Stomach smooth muscle (tissue), 2 donors: ENCODE results near the gene SH3GL2.
"Not testable (repeated sequence)": the region's sequence is repeated elsewhere in the genome, so short reads cannot be mapped to it uniquely, and the experiment has no call there.

ENCODE experiments used
- H3K27ac ChIP-seq: one replicate; pipeline ENCODE4 v1.7.0; 2013; ENCODE audit warnings: mild to moderate bottlenecking, low read length, inconsistent platforms
- H3K27me3 ChIP-seq, 2 donors: one replicate each; pipeline ENCODE4 v1.7.0; 2013; ENCODE audit warnings: low read length in 2 of 2; ENCODE audit not compliant: insufficient read depth in 2 of 2, control insufficient read depth in 1 of 2
- H3K36me3 ChIP-seq, 2 donors: one replicate each; pipeline ENCODE4 v1.7.0; 2013; ENCODE audit warnings: low read length in 2 of 2; ENCODE audit not compliant: control insufficient read depth in 2 of 2, insufficient read depth in 2 of 2
- H3K4me1 ChIP-seq: one replicate; pipeline ENCODE4 v1.7.0; 2013; ENCODE audit warnings: low read length; ENCODE audit not compliant: control insufficient read depth, insufficient read depth
- H3K4me3 ChIP-seq, 2 donors: one replicate each; pipeline ENCODE4 v1.7.0; 2013; ENCODE audit warnings: low read length in 2 of 2
- H3K9ac ChIP-seq, 2 donors: one replicate each; pipeline ENCODE4 v1.7.0; 2013; ENCODE audit warnings: low read length in 2 of 2, mild to moderate bottlenecking in 1 of 2
- H3K9me3 ChIP-seq, 2 donors: one replicate each; pipeline ENCODE4 v1.7.0; 2013; ENCODE audit warnings: low read length in 2 of 2; ENCODE audit not compliant: control insufficient read depth in 2 of 2
- donor health status: healthy.
- donor health status: Pancreatic carcinoma.

Gene SH3GL2

DNA sequence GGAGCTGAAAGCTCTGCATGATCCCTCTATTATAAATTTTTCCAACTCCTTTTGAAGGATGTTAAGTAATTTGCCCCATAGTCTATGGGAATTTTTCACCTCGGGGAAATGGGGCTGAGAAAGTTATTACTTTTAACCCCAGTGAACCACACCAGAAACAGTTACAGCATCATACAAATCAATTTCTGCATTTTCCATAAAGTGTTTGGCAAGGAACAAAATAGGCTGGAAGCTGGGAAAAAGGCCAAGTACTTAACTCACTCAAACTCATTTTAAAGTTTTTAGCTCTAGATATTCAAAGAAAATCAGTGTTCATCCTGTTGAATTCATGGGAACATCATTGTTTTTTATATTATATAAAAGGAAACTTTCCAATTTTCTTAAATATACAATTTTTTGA lies 160.9 kb downstream of the SH3GL2 start:
- Histone ChIP-seq H3K4me1 (no peaks in the 10 kb centered on the region), H3K9me3 (no peaks in the 10 kb centered on the region), H3K4me3 (no peak overlapping the region), H3K27ac (no peak overlapping the region), H3K27me3 (no peaks in the 10 kb centered on the region), H3K36me3 (no peaks in the 10 kb centered on the region), H3K9ac (no peak overlapping the region)

DNA sequence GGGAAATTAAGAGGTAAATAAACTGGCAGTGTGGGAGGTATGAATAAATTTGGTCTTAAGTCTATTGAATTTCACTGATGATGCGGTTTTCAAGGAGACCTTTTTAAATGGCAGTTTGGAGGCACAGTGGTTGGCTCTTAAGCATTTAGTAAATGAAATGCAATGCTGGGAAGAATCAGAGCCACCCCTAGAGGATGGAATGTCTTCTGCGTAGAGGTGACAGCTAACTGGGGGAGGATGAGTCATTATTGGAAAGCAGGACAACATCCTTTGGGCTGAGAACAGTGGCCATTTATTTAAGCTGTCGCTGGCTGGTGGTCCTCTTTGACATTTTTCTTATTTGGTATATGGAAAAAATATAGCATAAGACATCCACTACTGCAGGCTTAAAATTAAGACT lies 163.2 kb downstream of the SH3GL2 start:
- Histone ChIP-seq H3K27ac (no peak overlapping the region), H3K27me3 (no peaks in the 10 kb centered on the region), H3K4me3 (no peak overlapping the region), H3K36me3 (no peaks in the 10 kb centered on the region), H3K4me1 (no peaks in the 10 kb centered on the region), H3K9me3 (no peaks in the 10 kb centered on the region), H3K9ac (no peak overlapping the region)

DNA sequence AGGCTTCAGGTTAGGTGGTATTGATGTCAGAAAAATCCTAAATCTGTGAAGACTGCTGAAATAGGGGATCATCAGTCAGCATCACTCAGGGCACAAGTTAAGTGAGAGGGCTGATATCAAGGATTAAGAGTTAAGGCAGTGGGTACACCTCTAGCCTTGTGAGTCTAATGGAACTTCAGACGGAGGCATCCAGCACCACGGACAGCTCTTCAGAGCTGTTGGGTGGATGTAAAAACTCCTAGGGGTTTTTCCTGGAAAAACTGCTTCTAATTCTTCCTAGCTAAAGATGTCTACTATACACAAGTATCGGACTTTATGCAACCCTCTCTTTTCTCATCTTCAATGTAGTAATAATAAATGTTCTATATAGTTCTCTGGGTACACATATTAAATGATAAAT lies 165.9 kb downstream of the SH3GL2 start:
- H3K27ac ChIP-seq = no peak overlapping the region
- no peak overlapping the region for H3K4me3 ChIP-seq
- H3K27me3 ChIP-seq = no peaks in the 10 kb centered on the region
- no peaks in the 10 kb centered on the region for H3K4me1 ChIP-seq
- no peak overlapping the region for H3K9ac ChIP-seq
- no peaks in the 10 kb centered on the region for H3K9me3 ChIP-seq
- H3K36me3 ChIP-seq = no peaks in the 10 kb centered on the region

DNA sequence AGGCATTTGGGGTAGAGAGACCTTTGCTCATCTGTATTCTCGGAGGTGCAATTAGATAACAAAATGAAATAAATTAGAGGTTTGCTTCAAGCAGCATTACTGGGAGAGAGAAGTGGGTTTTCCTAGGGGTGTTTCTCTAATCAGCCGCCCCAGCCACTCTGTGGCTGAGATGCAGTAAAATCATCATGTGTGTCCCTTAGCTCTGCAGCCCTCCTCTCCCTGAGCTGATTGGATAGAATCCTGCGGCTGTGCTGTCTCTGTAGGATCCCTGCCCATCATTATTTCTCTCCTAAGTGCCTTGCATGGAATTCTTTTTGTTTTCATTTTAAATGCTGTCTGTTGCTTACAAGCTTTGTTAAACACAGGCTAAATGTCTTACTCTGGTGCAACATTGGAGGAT lies 171.4 kb downstream of the SH3GL2 start:
- Histone ChIP-seq H3K9me3 (no peaks in the 10 kb centered on the region), H3K4me1 (no peaks in the 10 kb centered on the region), H3K9ac (no peak overlapping the region), H3K27me3 (no peaks in the 10 kb centered on the region), H3K27ac (no peak overlapping the region), H3K4me3 (no peak overlapping the region), H3K36me3 (no peaks in the 10 kb centered on the region)

DNA sequence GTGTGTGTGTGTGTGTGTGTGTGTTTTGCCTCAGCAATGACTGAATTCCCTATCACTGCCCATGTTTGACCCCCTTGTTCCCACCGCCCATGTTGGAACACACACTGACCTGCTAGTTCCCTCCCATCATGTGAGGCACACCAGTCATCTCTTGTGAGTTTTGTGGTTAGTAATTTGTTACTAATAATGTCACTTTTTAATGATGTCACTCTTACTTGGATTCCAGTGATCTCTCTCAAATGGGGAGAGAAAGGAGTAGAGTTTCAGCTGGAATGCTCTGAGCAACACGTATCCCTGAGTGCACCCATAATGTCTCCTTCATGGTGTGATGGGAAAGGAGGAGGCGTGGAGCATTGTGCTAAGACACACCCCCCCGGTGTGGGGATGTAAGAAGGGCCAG lies 172.6 kb downstream of the SH3GL2 start:
- Histone ChIP-seq H3K4me3 (no peak overlapping the region), H3K27ac (no peak overlapping the region), H3K9me3 (no peaks in the 10 kb centered on the region)

DNA sequence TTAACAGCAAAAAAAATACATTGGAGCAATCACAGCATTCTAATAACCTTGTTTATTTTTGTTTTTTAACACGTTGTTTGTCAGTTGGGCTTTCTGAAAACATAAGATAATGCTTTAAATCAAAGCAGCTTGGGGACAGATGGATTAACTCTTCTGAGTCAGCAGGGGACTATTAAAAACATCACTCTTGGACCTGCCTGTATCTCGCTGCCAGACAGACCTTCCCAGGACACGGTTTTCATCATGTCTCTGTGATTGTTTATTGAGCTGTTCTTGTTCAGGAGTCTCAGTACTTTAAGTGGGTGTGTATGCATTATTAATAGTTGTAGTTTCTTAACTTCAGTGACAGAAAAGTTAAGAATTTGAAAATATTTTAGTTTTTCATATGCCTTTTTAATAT lies 173.2 kb downstream of the SH3GL2 start:
- Histone ChIP-seq H3K27me3 (no peaks in the 10 kb centered on the region), H3K4me3 (no peak overlapping the region), H3K27ac (no peak overlapping the region), H3K9me3 (no peaks in the 10 kb centered on the region), H3K4me1 (no peaks in the 10 kb centered on the region), H3K36me3 (no peaks in the 10 kb centered on the region), H3K9ac (no peak overlapping the region)

More for the DNA sequence above, 172.6 kb downstream of the SH3GL2 start:
- H3K27me3 ChIP-seq = no peaks in the 10 kb centered on the region
- no peaks in the 10 kb centered on the region for H3K36me3 ChIP-seq
- no peak overlapping the region for H3K9ac ChIP-seq
- H3K4me1 ChIP-seq = no peaks in the 10 kb centered on the region

DNA sequence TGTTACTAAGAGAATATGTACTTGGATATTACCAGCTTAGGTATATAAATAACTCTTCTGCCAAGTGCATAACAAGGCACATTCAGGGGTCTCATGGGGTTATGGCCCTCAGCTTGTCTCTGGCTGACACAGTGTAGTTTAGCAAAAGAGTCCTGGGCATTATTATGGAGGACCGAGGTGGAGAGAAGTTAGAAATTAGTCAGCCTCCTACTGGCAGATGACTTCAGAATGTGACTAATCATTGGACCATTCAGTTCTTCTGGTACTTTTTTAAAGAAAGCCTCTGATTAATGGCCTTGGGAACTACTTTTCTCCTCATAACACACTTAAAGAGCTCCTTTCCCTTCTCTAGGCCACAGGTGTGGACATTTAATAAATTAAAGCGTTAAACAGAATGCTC lies 178.9 kb downstream of the SH3GL2 start:
- H3K27me3 ChIP-seq = no peaks in the 10 kb centered on the region
- H3K27ac ChIP-seq = no peak overlapping the region
- no peaks in the 10 kb centered on the region for H3K36me3 ChIP-seq

DNA sequence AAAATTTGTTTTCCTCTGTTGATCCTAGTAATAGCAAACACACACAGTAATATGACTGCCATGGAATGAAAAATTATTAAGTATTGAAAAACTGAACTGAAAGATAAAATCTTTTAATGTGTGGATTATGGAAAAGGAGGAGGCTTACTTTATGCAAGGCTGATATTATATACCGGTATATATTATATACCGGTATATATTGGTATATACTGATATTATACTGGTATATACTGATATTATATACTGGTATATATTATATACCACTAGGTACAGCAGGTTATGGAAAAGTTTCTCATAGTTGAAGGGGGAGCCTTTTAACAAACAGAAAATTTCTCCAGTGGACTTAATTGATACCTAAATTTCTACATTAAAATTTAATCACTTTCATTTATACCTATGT lies 181.4 kb downstream of the SH3GL2 start:
- no peaks in the 10 kb centered on the region for H3K27me3 ChIP-seq
- H3K4me1 ChIP-seq = no peaks in the 10 kb centered on the region
- no peaks in the 10 kb centered on the region for H3K36me3 ChIP-seq
- no peak overlapping the region for H3K9ac ChIP-seq
- H3K9me3 ChIP-seq = no peaks in the 10 kb centered on the region
- H3K4me3 ChIP-seq = no peak overlapping the region
- no peak overlapping the region for H3K27ac ChIP-seq

More for the DNA sequence above, 178.9 kb downstream of the SH3GL2 start:
- Histone ChIP-seq H3K4me3 (no peak overlapping the region), H3K4me1 (no peaks in the 10 kb centered on the region), H3K9me3 (no peaks in the 10 kb centered on the region), H3K9ac (no peak overlapping the region)

DNA sequence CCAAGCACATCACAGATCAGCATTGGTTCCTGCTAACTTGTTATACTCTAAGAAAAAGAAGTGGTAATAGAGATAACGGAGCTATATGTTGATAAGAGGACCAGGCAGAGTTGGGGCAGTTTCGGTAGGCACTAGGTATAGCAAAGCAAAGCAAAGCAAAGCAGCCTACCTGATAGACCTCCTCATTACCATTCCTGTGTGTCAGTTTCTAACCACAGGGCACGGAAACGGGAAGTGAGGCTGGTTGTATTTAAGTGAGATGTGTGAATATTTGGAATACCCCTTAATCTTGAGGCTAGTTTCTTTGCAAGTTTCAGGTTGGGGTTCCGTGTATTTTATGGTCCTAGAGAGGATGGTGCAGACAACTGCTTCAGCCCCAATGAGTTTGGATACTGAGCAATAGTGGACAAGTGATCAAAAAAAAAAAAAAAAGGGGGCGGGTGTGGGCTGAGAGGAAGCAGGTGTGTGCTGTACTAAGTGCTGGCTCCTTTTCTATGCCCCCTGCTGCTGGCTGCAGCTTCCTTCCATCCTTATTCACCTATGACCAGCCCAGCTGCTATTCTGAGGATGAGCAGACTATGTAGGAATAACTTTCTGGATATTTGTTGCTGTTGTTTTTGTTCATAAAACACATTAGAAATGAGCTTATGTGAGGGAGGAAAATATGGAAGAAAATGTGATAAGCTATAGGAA lies 183.3 kb downstream of the SH3GL2 start:
- H3K36me3 ChIP-seq = no peaks in the 10 kb centered on the region
- H3K4me3 ChIP-seq = no peak overlapping the region
- H3K27me3 ChIP-seq = no peaks in the 10 kb centered on the region
- H3K27ac ChIP-seq = no peak overlapping the region
- no peaks in the 10 kb centered on the region for H3K4me1 ChIP-seq
- no peak overlapping the region for H3K9ac ChIP-seq
- H3K9me3 ChIP-seq = no peaks in the 10 kb centered on the region

DNA sequence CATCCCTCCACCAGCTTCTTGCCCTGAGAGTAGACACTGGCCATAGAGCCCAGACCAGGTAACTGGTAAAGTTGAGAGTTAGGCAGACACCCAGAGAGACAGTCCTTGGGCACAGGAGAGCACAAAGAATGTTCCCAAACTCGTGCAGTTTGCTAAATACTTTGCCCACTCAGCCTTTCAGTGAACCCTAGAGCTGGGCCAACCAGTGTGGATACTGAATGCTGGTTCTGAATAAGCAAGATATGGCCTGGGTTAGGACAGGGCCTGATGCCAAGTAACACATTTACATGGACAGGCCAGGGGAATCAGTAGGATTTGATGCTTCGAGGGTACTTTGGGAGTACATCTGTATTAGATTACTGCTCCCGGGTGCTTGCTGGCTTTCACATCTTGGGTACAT lies 185.4 kb downstream of the SH3GL2 start:
- Histone ChIP-seq H3K9ac (no peak overlapping the region), H3K9me3 (no peaks in the 10 kb centered on the region), H3K4me3 (no peak overlapping the region), H3K27ac (no peak overlapping the region), H3K27me3 (no peaks in the 10 kb centered on the region), H3K36me3 (no peaks in the 10 kb centered on the region), H3K4me1 (no peaks in the 10 kb centered on the region)

DNA sequence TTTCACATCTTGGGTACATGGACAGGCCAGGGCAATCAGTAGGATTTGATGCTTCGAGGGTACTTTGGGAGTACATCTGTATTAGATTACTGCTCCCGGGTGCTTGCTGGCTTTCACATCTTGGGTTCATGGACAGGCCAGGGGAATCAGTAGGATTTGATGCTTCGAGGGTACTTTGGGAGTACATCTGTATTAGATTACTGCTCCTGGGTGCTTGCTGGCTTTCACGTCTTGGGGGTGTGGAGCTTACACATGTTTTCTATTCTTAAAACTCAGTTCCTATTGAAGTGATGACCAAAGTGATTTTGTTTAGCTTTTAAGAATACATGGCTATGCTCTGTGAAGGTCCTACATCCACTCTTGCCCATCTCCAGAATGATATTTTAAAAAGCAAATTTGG lies 186.3 kb downstream of the SH3GL2 start:
- not testable (repeated sequence) for H3K4me1 ChIP-seq, H3K27me3 ChIP-seq, H3K9ac ChIP-seq, H3K27ac ChIP-seq, H3K4me3 ChIP-seq, H3K9me3 ChIP-seq, H3K36me3 ChIP-seq
